Cardiac ventricle fibroblast (primary cell): ENCODE results near the gene OR2J3. TPM values are rescaled to one million over a fixed set of nuclear protein-coding genes. Genes with fewer than 3 reads are reported as not detected.

Experiments
- total RNA-seq: library from RNA; depleted of rRNA; stranded (reverse); fragments of >200 nt; gene quantifications from 2 replicates; pipeline ENCODE4 v1.2.3, GENCODE V29; 2015

OR2J3 gene
- total RNA-seq: not detected in 2 replicates

DNA sequence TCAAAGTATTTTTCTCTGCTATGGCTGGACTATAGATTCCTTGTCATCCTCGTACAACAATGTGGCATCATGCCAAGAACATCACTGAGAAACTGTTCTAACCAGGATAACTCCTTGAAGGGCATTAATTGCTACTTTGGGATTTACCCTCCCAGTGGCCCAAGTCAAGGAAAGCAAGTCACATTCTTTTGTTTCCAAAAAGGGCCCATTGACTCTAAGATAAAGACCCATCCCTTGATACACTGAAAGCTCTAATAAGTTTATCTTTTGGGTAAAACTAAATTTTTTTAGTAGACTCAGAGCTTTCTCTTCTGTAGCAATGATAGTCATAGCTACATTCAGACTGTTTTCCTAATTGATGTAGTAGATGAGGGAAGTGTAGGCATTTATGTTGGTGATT lies at the start of gene OR2J3:
OR2J3 (plus strand) TSS at position 301 of the 400 bp plus-strand sequence. CDS start 3,833 bp downstream, outside the sequence.

DNA sequence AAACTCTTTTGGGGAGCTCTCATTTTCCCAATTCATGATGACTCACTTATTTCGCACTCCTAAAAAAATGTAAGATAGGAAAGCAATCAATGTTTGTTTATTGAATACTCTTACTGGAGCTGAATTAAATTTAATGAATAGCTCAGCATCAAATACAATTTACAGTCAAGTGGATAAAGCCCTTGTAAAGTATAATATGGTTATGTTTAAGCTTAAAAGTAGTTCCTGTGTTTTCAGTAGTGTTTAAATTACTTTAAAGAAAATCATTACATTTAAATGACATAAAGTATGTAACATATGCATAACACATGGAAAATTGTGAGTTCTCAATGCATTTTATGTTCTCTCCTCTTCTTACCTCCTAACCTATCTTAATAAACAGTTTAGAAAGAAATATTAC lies 20.6 kb upstream of the OR2J3 start, which contains the start of gene OR2B3:
OR2B3 (minus strand) TSS at position 101 of the 400 bp plus-strand sequence; CDS start at position 36, 65 bp downstream.

DNA sequence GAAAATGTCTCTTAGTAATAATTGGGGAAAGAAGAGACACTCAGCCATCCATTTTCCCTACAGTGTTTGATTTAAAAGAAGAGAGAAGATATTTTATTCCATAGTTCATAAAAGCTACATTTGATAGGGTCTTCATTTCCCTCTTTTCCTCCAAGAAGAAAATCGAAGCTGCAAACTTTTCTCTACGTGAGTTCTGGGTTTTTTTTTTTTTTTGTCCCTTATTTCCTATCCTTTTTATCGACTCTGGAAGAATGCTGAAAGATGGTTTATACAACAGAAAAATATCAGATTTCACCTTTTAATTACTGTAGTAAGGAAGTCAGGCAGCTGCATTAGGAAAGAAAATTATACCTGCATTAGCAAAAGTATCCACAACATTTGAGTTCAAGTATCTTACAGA lies 8.7 kb upstream of the OR2J3 start, which contains the start of gene OR2J1:
OR2J1 (plus strand) TSS at position 301 of the 400 bp plus-strand sequence. CDS start 1,453 bp downstream, outside the sequence.

Other genes with a start within 250 kb of the OR2J3 start
- gene TRIM27, start 184.1 kb upstream of the OR2J3 start, total RNA-seq: 48.5 and 52.8 TPM in 2 replicates
- gene ZNF311, start 102.7 kb upstream of the OR2J3 start, total RNA-seq: 0.20 and 0.56 TPM in 2 replicates
- gene OR2W1, start 62.9 kb upstream of the OR2J3 start, total RNA-seq: not detected in 2 replicates
- gene OR2B3, start 20.7 kb upstream of the OR2J3 start, total RNA-seq: not detected in 2 replicates
- not detected in 2 replicates for gene OR2J1, start 8.6 kb upstream of the OR2J3 start, total RNA-seq
- not detected in 2 replicates for gene OR2J2, start 62.8 kb downstream of the OR2J3 start, total RNA-seq
- not detected in 2 replicates for gene OR14J1, start 193.6 kb downstream of the OR2J3 start, total RNA-seq